ENCODE data around the gene ORAI2. TPM values are rescaled to one million over a fixed set of nuclear protein-coding genes. Genes with fewer than 3 reads are reported as not detected.
"Not testable (repeated sequence)": the region's sequence is repeated elsewhere in the genome, so short reads cannot be mapped to it uniquely, and the experiment has no call there.

The ORAI2 gene
- total RNA-seq, 1 experiment from 2014 or later: 69.7 TPM

DNA sequence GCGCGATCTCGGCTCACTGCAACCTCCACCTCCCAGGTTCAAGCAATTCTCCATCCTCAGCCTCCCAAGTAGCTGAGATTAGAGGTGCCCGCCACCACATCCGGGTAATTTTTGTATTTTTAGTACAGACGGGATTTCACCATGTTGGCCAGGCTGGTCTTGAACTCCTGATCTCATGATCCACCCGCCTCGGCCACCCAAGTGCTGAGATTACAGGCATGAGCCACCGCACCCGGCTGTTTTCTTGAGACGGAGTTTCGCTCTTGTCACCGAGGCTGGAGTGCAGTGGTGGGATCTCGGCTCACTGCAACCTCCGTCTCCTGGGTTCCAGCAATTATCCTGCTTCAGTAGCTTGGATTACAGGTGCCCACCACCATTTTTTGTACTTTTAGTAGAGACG lies 64.9 kb downstream of the ORAI2 start:
- DNase-seq (ENCODE audit: low read depth): not testable (repeated sequence)

DNA sequence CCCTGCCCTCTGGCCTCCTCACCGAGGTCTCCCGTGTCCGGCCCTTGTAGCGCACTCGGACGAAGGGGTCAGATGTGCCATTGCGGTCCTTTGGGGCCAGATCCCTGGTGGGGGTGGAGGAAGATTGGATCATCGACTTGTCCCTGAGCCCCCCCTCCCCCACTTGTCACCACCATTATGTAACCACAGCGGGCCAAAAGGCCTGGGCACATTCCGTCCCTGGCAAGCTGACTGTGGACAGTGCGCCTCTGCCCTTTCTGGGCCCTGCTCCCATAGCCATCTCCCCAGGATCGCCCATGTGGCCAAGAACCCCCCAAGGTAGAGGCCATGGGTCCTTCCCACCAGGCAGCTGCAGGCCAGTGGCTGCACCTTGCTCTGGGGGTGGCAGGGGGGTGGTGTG lies 69.8 kb downstream of the ORAI2 start:
- not testable (repeated sequence) for DNase-seq (ENCODE audit: low read depth)

DNA sequence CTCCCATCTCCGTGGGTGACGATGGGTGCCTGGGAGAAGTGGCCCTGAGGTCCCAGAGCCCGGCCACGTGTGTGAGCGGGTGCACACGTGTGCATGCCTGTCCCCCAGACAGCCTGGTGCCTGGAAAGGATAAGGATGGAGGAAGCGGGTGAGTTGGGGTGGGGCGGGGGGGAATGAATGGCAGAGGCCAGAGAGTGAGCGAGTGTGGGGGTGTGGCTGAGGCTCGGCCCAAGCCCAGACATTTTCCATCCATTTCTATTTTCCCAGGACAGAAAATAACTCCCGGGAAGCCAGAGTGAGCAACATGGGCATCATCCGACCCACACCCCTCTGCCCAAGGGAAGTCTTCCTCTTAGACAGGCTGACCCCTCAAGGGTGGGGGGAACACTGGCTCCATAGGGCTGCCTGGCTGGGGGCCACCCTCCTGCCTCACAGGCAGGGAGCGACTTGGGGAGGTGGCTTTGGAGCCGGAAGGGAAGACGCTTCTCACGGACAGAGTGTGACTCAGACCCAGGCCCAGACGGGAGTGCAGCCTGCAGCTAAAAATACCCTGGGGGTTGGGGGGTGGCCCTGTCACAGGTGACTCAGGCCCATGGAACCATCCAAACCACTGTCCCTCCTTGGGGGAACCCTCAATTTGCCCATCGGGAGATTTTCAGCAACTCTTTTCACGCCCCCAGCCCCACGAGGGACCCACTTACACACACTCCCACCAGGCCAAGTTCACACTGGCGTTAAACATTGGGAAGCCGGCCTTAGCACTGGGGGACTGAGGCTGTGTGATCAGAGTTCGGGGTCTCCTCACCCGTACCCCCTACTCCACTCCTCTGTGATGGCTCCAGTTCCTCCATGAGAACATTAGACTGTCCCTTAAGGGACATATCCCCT lies 72.2 kb downstream of the ORAI2 start:
- DNase-seq (ENCODE audit: low read depth): not testable (repeated sequence)

Other genes with a start within 250 kb of the ORAI2 start
- 11.9 and 25.8 TPM in 2 replicates for gene SH2B2, start 146.7 kb upstream of the ORAI2 start, total RNA-seq (2014; rRNA removed)
- gene SPDYE6, start 77.1 kb upstream of the ORAI2 start, total RNA-seq (2014; rRNA removed): not detected in 2 replicates
- gene PRKRIP1, start 37.2 kb upstream of the ORAI2 start, total RNA-seq (2014; rRNA removed): 26.1 and 32.1 TPM in 2 replicates
- gene ALKBH4, start 31.3 kb downstream of the ORAI2 start, total RNA-seq (2014; rRNA removed): 20.4 and 25.5 TPM in 2 replicates
- gene LRWD1, start 31.4 kb downstream of the ORAI2 start, total RNA-seq (2014; rRNA removed): 58.7 and 79.6 TPM in 2 replicates
- 25.1 and 42.8 TPM in 2 replicates for gene POLR2J, start 45.3 kb downstream of the ORAI2 start, total RNA-seq (2014; rRNA removed)
- gene RASA4B, start 84.2 kb downstream of the ORAI2 start, total RNA-seq (2014; rRNA removed): 0.40 and 1.2 TPM in 2 replicates
- gene UPK3BL2, start 110.1 kb downstream of the ORAI2 start, total RNA-seq (2014; rRNA removed): 1.0 and 4.3 TPM in 2 replicates
- not detected in 2 replicates for gene SPDYE2, start 117.7 kb downstream of the ORAI2 start, total RNA-seq (2014; rRNA removed)
- 18.5 and 24.8 TPM in 2 replicates for gene POLR2J3, start 139.0 kb downstream of the ORAI2 start, total RNA-seq (2014; rRNA removed)
- 1.0 and 4.4 TPM in 2 replicates for gene RASA4, start 183.2 kb downstream of the ORAI2 start, total RNA-seq (2014; rRNA removed)
- 20.1 and 21.9 TPM in 2 replicates for gene UPK3BL1, start 209.2 kb downstream of the ORAI2 start, total RNA-seq (2014; rRNA removed)
- gene SPDYE2B, start 216.7 kb downstream of the ORAI2 start, total RNA-seq (2014; rRNA removed): not detected in 2 replicates
- 0.86 and 2.4 TPM in 2 replicates for gene POLR2J2, start 238.1 kb downstream of the ORAI2 start, total RNA-seq (2014; rRNA removed)